ENCODE measurements around the gene MROH2A. TPM values are rescaled to one million over a fixed set of nuclear protein-coding genes. Genes with fewer than 3 reads are reported as not detected.

The MROH2A gene
- total RNA-seq, 1 experiment from 2014 or later, result not detected

DNA sequence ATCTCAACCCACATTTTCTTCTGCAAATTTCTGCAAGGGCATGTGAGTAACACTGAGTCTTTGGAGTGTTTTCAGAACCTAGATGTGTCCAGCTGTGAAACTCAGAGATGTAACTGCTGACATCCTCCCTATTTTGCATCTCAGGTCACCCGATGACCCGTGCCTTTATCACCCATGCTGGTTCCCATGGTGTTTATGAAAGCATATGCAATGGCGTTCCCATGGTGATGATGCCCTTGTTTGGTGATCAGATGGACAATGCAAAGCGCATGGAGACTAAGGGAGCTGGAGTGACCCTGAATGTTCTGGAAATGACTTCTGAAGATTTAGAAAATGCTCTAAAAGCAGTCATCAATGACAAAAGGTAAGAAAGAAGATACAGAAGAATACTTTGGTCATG is 10.1 kb upstream of the MROH2A start (continued):
- TF ChIP-seq, protein P1, sequence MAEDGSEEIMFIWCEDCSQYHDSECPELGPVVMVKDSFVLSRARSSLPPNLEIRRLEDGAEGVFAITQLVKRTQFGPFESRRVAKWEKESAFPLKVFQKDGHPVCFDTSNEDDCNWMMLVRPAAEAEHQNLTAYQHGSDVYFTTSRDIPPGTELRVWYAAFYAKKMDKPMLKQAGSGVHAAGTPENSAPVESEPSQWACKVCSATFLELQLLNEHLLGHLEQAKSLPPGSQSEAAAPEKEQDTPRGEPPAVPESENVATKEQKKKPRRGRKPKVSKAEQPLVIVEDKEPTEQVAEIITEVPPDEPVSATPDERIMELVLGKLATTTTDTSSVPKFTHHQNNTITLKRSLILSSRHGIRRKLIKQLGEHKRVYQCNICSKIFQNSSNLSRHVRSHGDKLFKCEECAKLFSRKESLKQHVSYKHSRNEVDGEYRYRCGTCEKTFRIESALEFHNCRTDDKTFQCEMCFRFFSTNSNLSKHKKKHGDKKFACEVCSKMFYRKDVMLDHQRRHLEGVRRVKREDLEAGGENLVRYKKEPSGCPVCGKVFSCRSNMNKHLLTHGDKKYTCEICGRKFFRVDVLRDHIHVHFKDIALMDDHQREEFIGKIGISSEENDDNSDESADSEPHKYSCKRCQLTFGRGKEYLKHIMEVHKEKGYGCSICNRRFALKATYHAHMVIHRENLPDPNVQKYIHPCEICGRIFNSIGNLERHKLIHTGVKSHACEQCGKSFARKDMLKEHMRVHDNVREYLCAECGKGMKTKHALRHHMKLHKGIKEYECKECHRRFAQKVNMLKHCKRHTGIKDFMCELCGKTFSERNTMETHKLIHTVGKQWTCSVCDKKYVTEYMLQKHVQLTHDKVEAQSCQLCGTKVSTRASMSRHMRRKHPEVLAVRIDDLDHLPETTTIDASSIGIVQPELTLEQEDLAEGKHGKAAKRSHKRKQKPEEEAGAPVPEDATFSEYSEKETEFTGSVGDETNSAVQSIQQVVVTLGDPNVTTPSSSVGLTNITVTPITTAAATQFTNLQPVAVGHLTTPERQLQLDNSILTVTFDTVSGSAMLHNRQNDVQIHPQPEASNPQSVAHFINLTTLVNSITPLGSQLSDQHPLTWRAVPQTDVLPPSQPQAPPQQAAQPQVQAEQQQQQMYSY (CRISPR knock-in tag; IDR thresholded peaks at IDR 0.05), result no peak
- TF ChIP-seq GABPB1 (CRISPR knock-in tag; IDR thresholded peaks at IDR 0.05) (no peak), MLX (CRISPR knock-in tag; IDR thresholded peaks at IDR 0.05) (no peak), PRRX2 (CRISPR knock-in tag; IDR thresholded peaks at IDR 0.05) (no peak), CREB1 (CRISPR knock-in tag; IDR thresholded peaks at IDR 0.05) (no peak), MAX (CRISPR knock-in tag; IDR thresholded peaks at IDR 0.05) (no peak)

- Mint-ChIP-seq H3K36me3 (no peaks in the 10 kb centered on the region), H3K4me3 (no peak overlapping the region), H3K9me3 (peaks cover 11% of the 10 kb centered on the region), H3K27me3 (ENCODE audit: low read depth) (peaks cover 2% of the 10 kb centered on the region; the same call in 1 of the 2 replicates), H3K4me1 (peaks cover 3% of the 10 kb centered on the region), H3K27ac (no peak overlapping the region)
- TF ChIP-seq EMX1 (CRISPR knock-in tag; IDR thresholded peaks at IDR 0.05) (no peak), E2F5 (CRISPR knock-in tag; IDR thresholded peaks at IDR 0.05) (no peak), MYBL2 (CRISPR knock-in tag; IDR thresholded peaks at IDR 0.05) (no peak)
- no peak for DNase-seq (ENCODE audit: low spot score)
- ATAC-seq, result no peak
- ChIA-PET POLR2A (no interaction called here), CTCF (no interaction called here)
Measured at GRCh38 chr2:233769260-233769659, 8.9 kb upstream of the MROH2A start.

DNA sequence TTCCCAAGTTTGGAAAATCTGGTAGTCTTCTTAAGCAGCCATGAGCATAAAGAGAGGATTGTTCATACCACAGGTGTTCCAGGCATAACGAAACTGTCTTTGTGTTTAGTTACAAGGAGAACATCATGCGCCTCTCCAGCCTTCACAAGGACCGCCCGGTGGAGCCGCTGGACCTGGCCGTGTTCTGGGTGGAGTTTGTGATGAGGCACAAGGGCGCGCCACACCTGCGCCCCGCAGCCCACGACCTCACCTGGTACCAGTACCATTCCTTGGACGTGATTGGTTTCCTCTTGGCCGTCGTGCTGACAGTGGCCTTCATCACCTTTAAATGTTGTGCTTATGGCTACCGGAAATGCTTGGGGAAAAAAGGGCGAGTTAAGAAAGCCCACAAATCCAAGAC is 6.0 kb upstream of the MROH2A start:
- no peak for DNase-seq (ENCODE audit: low spot score)
- peaks cover 24% of the 10 kb centered on the region for H3K9me3 Mint-ChIP-seq
- ChIA-PET POLR2A (no interaction called here), CTCF (no interaction called here)
- H3K36me3 Mint-ChIP-seq, result peaks cover 8% of the 10 kb centered on the region
- ATAC-seq, result no peak
- peaks cover 3% of the 10 kb centered on the region for H3K4me1 Mint-ChIP-seq
- no peak overlapping the region for H3K4me3 Mint-ChIP-seq
- H3K27me3 Mint-ChIP-seq (ENCODE audit: low read depth), result no peaks in the 10 kb centered on the region; the same call in 1 of the 2 replicates
- no peak overlapping the region for H3K27ac Mint-ChIP-seq
- TF ChIP-seq, protein P2, sequence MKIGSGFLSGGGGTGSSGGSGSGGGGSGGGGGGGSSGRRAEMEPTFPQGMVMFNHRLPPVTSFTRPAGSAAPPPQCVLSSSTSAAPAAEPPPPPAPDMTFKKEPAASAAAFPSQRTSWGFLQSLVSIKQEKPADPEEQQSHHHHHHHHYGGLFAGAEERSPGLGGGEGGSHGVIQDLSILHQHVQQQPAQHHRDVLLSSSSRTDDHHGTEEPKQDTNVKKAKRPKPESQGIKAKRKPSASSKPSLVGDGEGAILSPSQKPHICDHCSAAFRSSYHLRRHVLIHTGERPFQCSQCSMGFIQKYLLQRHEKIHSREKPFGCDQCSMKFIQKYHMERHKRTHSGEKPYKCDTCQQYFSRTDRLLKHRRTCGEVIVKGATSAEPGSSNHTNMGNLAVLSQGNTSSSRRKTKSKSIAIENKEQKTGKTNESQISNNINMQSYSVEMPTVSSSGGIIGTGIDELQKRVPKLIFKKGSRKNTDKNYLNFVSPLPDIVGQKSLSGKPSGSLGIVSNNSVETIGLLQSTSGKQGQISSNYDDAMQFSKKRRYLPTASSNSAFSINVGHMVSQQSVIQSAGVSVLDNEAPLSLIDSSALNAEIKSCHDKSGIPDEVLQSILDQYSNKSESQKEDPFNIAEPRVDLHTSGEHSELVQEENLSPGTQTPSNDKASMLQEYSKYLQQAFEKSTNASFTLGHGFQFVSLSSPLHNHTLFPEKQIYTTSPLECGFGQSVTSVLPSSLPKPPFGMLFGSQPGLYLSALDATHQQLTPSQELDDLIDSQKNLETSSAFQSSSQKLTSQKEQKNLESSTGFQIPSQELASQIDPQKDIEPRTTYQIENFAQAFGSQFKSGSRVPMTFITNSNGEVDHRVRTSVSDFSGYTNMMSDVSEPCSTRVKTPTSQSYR (CRISPR knock-in tag; IDR thresholded peaks at IDR 0.05), result no peak
- TF ChIP-seq, protein P3, sequence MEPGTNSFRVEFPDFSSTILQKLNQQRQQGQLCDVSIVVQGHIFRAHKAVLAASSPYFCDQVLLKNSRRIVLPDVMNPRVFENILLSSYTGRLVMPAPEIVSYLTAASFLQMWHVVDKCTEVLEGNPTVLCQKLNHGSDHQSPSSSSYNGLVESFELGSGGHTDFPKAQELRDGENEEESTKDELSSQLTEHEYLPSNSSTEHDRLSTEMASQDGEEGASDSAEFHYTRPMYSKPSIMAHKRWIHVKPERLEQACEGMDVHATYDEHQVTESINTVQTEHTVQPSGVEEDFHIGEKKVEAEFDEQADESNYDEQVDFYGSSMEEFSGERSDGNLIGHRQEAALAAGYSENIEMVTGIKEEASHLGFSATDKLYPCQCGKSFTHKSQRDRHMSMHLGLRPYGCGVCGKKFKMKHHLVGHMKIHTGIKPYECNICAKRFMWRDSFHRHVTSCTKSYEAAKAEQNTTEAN (CRISPR knock-in tag; IDR thresholded peaks at IDR 0.05), result no peak
- TF ChIP-seq ZNF425 (CRISPR knock-in tag; conservative IDR thresholded peaks at IDR 0.05), result no peak
- TF ChIP-seq FOXK1 (CRISPR knock-in tag; IDR thresholded peaks at IDR 0.05), result no peak
- no peak for TF ChIP-seq IRF2 (CRISPR knock-in tag; IDR thresholded peaks at IDR 0.05; ENCODE audit: borderline replicate concordance, low read depth)
- TF ChIP-seq FOXJ3 (CRISPR knock-in tag; IDR thresholded peaks at IDR 0.05; ENCODE audit: borderline replicate concordance), result no peak
- TF ChIP-seq ZMAT4 (CRISPR knock-in tag; IDR thresholded peaks at IDR 0.05), result no peak
- TF ChIP-seq ATF6 (CRISPR knock-in tag; IDR thresholded peaks at IDR 0.05), result no peak
- TF ChIP-seq, protein P4, sequence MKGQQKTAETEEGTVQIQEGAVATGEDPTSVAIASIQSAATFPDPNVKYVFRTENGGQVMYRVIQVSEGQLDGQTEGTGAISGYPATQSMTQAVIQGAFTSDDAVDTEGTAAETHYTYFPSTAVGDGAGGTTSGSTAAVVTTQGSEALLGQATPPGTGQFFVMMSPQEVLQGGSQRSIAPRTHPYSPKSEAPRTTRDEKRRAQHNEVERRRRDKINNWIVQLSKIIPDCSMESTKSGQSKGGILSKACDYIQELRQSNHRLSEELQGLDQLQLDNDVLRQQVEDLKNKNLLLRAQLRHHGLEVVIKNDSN (CRISPR knock-in tag; IDR thresholded peaks at IDR 0.05), result no peak
- no peak for TF ChIP-seq RELA (CRISPR knock-in tag; IDR thresholded peaks at IDR 0.05; ENCODE audit: borderline replicate concordance)
